ENCODE data around the gene YBX1.
"Not testable (repeated sequence)": the region's sequence is repeated elsewhere in the genome, so short reads cannot be mapped to it uniquely, and the experiment has no call there.

YBX1 gene

GRCh38 chr1:42751511-42752070, 69.4 kb downstream of the YBX1 start:
- DNase-seq = not testable (repeated sequence)

GRCh38 chr1:42752284-42752683, 70.1 kb downstream of the YBX1 start:
- no peak for DNase-seq

GRCh38 chr1:42753070-42753469, 70.9 kb downstream of the YBX1 start:
- no peak for DNase-seq
